ENCODE measurements around the gene PRR23E. TPM values are rescaled to one million over a fixed set of nuclear protein-coding genes. Genes with fewer than 3 reads are reported as not detected.

Gene PRR23E
- total RNA-seq, 2 experiments from 2014 or later: not detected

GRCh38 chr3:127212231-127212630 lies 19.3 kb downstream of the PRR23E start:
- Mint-ChIP-seq H3K27me3 (peaks cover 6% of the 10 kb centered on the region), H3K4me3 (no peak overlapping the region), H3K36me3 (ENCODE audit: low read depth) (no peaks in the 10 kb centered on the region), H3K4me1 (ENCODE audit: low read depth) (peaks cover 10% of the 10 kb centered on the region), H3K9me3 (no peaks in the 10 kb centered on the region), H3K27ac (no peak overlapping the region)
- DNase-seq (no peak), ATAC-seq (ENCODE audit: poor library complexity) (no peak)
- H3K36me3 ChIP-seq (ENCODE audit: insufficient read depth, low read length): no peaks in the 10 kb centered on the region
- H3K27me3 ChIP-seq (ENCODE audit: control insufficient read depth in 1 of 2, insufficient read depth in 2 of 2, low read length in 2 of 2): peaks cover 0 to 4% of the 10 kb centered on the region in 2 experiments
- CTCF ChIA-PET: no interaction called here
- H3K4me3 ChIP-seq (ENCODE audit: low read length): no peak overlapping the region
- H3K9me3 ChIP-seq (ENCODE audit: control insufficient read depth in 1 of 2, insufficient read depth in 1 of 2, low read length in 2 of 2): no peaks in the 10 kb centered on the region
- no peaks in the 10 kb centered on the region for H3K4me1 ChIP-seq (ENCODE audit: insufficient read depth, low read length)
- intact Hi-C loops (cut with DNase I, micrococcal nuclease): no loop called here
- H3K27ac ChIP-seq (ENCODE audit: low read depth in 1 of 2, low read length in 2 of 2): no peak overlapping the region
- POLR2A ChIA-PET: no interaction called here
- TF ChIP-seq CTCF (IDR thresholded peaks at IDR 0.05): no peak

GRCh38 chr3:127212711-127213110 lies 19.8 kb downstream of the PRR23E start:
- Mint-ChIP-seq H3K27me3 (peaks cover 6% of the 10 kb centered on the region), H3K4me1 (ENCODE audit: low read depth) (peaks cover 10% of the 10 kb centered on the region), H3K4me3 (no peak overlapping the region), H3K36me3 (ENCODE audit: low read depth) (no peaks in the 10 kb centered on the region), H3K9me3 (no peaks in the 10 kb centered on the region), H3K27ac (no peak overlapping the region)
- Histone ChIP-seq H3K36me3 (ENCODE audit: insufficient read depth, low read length) (no peaks in the 10 kb centered on the region), H3K9me3 (ENCODE audit: control insufficient read depth in 1 of 2, insufficient read depth in 1 of 2, low read length in 2 of 2) (no peaks in the 10 kb centered on the region), H3K27me3 (ENCODE audit: control insufficient read depth in 1 of 2, insufficient read depth in 2 of 2, low read length in 2 of 2) (peaks cover 0 to 4% of the 10 kb centered on the region in 2 experiments), H3K27ac (ENCODE audit: low read depth in 1 of 2, low read length in 2 of 2) (no peak overlapping the region), H3K4me3 (ENCODE audit: low read length) (no peak overlapping the region), H3K4me1 (ENCODE audit: insufficient read depth, low read length) (no peaks in the 10 kb centered on the region)
- no peak for TF ChIP-seq CTCF (IDR thresholded peaks at IDR 0.05)
- DNase-seq (no peak), ATAC-seq (ENCODE audit: poor library complexity) (no peak)
- POLR2A ChIA-PET: no interaction called here
- intact Hi-C loops (cut with DNase I, micrococcal nuclease): no loop called here
- CTCF ChIA-PET: no interaction called here

GRCh38 chr3:127213381-127213918 lies 20.5 kb downstream of the PRR23E start:
- intact Hi-C loops (cut with DNase I, micrococcal nuclease): no loop called here
- ChIA-PET POLR2A (no interaction called here), CTCF (no interaction called here)
- no peaks in the 10 kb centered on the region for H3K9me3 ChIP-seq (ENCODE audit: control insufficient read depth in 1 of 2, insufficient read depth in 1 of 2, low read length in 2 of 2)
- Mint-ChIP-seq H3K9me3 (no peaks in the 10 kb centered on the region), H3K4me1 (ENCODE audit: low read depth) (peaks cover 10% of the 10 kb centered on the region), H3K4me3 (no peak overlapping the region), H3K27me3 (peaks cover 6% of the 10 kb centered on the region), H3K27ac (no peak overlapping the region), H3K36me3 (ENCODE audit: low read depth) (no peaks in the 10 kb centered on the region)
- TF ChIP-seq CTCF (IDR thresholded peaks at IDR 0.05): no peak
- no peak overlapping the region for H3K4me3 ChIP-seq (ENCODE audit: low read length)
- no peaks in the 10 kb centered on the region for H3K36me3 ChIP-seq (ENCODE audit: insufficient read depth, low read length)
- ATAC-seq (ENCODE audit: poor library complexity): no peak
- H3K27ac ChIP-seq (ENCODE audit: low read depth in 1 of 2, low read length in 2 of 2): no peak overlapping the region
- no peak for DNase-seq
- H3K27me3 ChIP-seq (ENCODE audit: control insufficient read depth in 1 of 2, insufficient read depth in 2 of 2, low read length in 2 of 2): peaks cover 0 to 7% of the 10 kb centered on the region in 2 experiments
- no peaks in the 10 kb centered on the region for H3K4me1 ChIP-seq (ENCODE audit: insufficient read depth, low read length)

Measured in CD4-positive, alpha-beta T cell (primary cell).